ENCODE results near the gene PXN. TPM values are rescaled to one million over a fixed set of nuclear protein-coding genes. Genes with fewer than 3 reads are reported as not detected.
A peak's percentile ranks its signal among the peaks of the same experiment; 100 is the strongest.

The PXN gene
- total and polyA plus RNA-seq, 2 of the 13 experiments (the other 11 are each of a cell fraction or from before 2014, with no cell fraction given), result 13.6 to 14.2 TPM

- TF ChIP-seq ZNF274 (CRISPR knock-in tag; IDR thresholded peaks at IDR 0.05), result no peak
- TF ChIP-seq FOXK2 (IDR thresholded peaks at IDR 0.05), result no peak
- TF ChIP-seq TBX2 (CRISPR knock-in tag; IDR thresholded peaks at IDR 0.05; ENCODE audit: borderline replicate concordance), result no peak; the same call in none of the 2 replicates
- no peak for TF ChIP-seq ZC3H4 (CRISPR knock-in tag; IDR thresholded peaks at IDR 0.05; ENCODE audit: borderline replicate concordance)
- peak; percentile 56; the same call in 1 of the 2 replicates for TF ChIP-seq KDM3A (CRISPR knock-in tag; IDR thresholded peaks at IDR 0.05; ENCODE audit: low read depth)
- TF ChIP-seq FOXK1 (CRISPR knock-in tag; IDR thresholded peaks at IDR 0.05; ENCODE audit: borderline replicate concordance, low read depth), result no peak
- TF ChIP-seq, protein P1, sequence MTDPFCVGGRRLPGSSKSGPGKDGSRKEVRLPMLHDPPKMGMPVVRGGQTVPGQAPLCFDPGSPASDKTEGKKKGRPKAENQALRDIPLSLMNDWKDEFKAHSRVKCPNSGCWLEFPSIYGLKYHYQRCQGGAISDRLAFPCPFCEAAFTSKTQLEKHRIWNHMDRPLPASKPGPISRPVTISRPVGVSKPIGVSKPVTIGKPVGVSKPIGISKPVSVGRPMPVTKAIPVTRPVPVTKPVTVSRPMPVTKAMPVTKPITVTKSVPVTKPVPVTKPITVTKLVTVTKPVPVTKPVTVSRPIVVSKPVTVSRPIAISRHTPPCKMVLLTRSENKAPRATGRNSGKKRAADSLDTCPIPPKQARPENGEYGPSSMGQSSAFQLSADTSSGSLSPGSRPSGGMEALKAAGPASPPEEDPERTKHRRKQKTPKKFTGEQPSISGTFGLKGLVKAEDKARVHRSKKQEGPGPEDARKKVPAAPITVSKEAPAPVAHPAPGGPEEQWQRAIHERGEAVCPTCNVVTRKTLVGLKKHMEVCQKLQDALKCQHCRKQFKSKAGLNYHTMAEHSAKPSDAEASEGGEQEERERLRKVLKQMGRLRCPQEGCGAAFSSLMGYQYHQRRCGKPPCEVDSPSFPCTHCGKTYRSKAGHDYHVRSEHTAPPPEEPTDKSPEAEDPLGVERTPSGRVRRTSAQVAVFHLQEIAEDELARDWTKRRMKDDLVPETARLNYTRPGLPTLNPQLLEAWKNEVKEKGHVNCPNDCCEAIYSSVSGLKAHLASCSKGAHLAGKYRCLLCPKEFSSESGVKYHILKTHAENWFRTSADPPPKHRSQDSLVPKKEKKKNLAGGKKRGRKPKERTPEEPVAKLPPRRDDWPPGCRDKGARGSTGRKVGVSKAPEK (CRISPR knock-in tag; IDR thresholded peaks at IDR 0.05; ENCODE audit: borderline replicate concordance), result no peak
- no peak for TF ChIP-seq NFIC (IDR thresholded peaks at IDR 0.05; ENCODE audit: low read length)
- TF ChIP-seq KDM6A (CRISPR knock-in tag; IDR thresholded peaks at IDR 0.05; ENCODE audit: low read depth), result no peak
- no peak for TF ChIP-seq ZNF225 (CRISPR knock-in tag; IDR thresholded peaks at IDR 0.05)
- TF ChIP-seq ZNF781 (CRISPR knock-in tag; IDR thresholded peaks at IDR 0.05; ENCODE audit: borderline replicate concordance, not compliant biosample characterization), result no peak
- no peak for TF ChIP-seq ZNF530 (CRISPR knock-in tag; IDR thresholded peaks at IDR 0.05; ENCODE audit: low read depth)
- TF ChIP-seq RAD51 (IDR thresholded peaks at IDR 0.05; ENCODE audit: borderline replicate concordance), result no peak
- no peak for TF ChIP-seq RFX1 (IDR thresholded peaks at IDR 0.05)
- no peak for TF ChIP-seq NFIB (CRISPR knock-in tag; IDR thresholded peaks at IDR 0.05; ENCODE audit: borderline replicate concordance)
- TF ChIP-seq DDIT3 (CRISPR knock-in tag; IDR thresholded peaks at IDR 0.05), result no peak
- TF ChIP-seq XRCC5 (optimal IDR thresholded peaks at IDR 0.05; ENCODE audit: low read length), result no peak
- TF ChIP-seq MYC (CRISPR knock-in tag; IDR thresholded peaks at IDR 0.05; ENCODE audit: borderline replicate concordance), result peak; percentile 73; the same call in 1 of the 2 replicates
- peak; percentile 32; the same call in 1 of the 2 replicates for TF ChIP-seq NCOA2 (CRISPR knock-in tag; IDR thresholded peaks at IDR 0.05)
- TF ChIP-seq ZNF674 (CRISPR knock-in tag; IDR thresholded peaks at IDR 0.05; ENCODE audit: low read depth), result no peak
- TF ChIP-seq, protein P2, sequence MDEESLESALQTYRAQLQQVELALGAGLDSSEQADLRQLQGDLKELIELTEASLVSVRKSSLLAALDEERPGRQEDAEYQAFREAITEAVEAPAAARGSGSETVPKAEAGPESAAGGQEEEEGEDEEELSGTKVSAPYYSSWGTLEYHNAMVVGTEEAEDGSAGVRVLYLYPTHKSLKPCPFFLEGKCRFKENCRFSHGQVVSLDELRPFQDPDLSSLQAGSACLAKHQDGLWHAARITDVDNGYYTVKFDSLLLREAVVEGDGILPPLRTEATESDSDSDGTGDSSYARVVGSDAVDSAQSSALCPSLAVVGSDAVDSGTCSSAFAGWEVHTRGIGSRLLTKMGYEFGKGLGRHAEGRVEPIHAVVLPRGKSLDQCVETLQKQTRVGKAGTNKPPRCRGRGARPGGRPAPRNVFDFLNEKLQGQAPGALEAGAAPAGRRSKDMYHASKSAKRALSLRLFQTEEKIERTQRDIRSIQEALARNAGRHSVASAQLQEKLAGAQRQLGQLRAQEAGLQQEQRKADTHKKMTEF (CRISPR knock-in tag; IDR thresholded peaks at IDR 0.05), result peak; percentile 67
- 0 out of 2 replicates have a peak, but pooled peaks have one; percentile 57 for TF ChIP-seq ZNF709 (CRISPR knock-in tag; IDR thresholded peaks at IDR 0.05)
- TF ChIP-seq NCOA5 (CRISPR knock-in tag; IDR thresholded peaks at IDR 0.05), result no peak
- TF ChIP-seq ZKSCAN5 (CRISPR knock-in tag; IDR thresholded peaks at IDR 0.05), result no peak
- TF ChIP-seq NPAS2 (CRISPR knock-in tag; IDR thresholded peaks at IDR 0.05; ENCODE audit: borderline replicate concordance), result no peak
- no peak; the same call in 1 of the 2 replicates for TF ChIP-seq MEF2D (CRISPR knock-in tag; IDR thresholded peaks at IDR 0.05)
- TF ChIP-seq NBN (conservative IDR thresholded peaks at IDR 0.05), result no peak
- TF ChIP-seq, protein P3, sequence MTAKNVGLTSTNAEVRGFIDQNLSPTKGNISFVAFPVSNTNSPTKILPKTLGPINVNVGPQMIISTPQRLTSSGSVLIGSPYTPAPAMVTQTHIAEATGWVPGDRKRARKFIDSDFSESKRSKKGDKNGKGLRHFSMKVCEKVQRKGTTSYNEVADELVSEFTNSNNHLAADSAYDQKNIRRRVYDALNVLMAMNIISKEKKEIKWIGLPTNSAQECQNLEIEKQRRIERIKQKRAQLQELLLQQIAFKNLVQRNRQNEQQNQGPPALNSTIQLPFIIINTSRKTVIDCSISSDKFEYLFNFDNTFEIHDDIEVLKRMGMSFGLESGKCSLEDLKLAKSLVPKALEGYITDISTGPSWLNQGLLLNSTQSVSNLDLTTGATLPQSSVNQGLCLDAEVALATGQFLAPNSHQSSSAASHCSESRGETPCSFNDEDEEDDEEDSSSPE (CRISPR knock-in tag; IDR thresholded peaks at IDR 0.05), result no peak
These were observed at the start of gene PXN (continued) for GRCh38 chr12:120265473-120266179.

Measured in HepG2 (cell line).